GM12878 (cell line): ENCODE data around the gene KIF14. TPM values are rescaled to one million over a fixed set of nuclear protein-coding genes. Genes with fewer than 3 reads are reported as not detected.

Experiments
- E2F4 ChIP-seq: IDR thresholded peaks from 2 replicates; pipeline ENCODE4 v1.6.1; 2012; ENCODE audit warnings: low read depth, low read length, improper control_type of control experiment
- HDGF ChIP-seq: fragments of 450-650 bp; IDR thresholded peaks from 2 replicates; pipeline ENCODE4 v1.6.1; 2016; ENCODE audit warnings: antibody characterized with exemption
- IRF4 ChIP-seq: IDR thresholded peaks from 2 replicates; pipeline ENCODE4 v1.6.1; 2011; ENCODE audit warnings: low read depth, low read length
- PAX5 ChIP-seq: IDR thresholded peaks from 2 replicates; pipeline ENCODE4 v1.6.1; 2011; ENCODE audit warnings: low read depth, low read length, borderline replicate concordance
- ZBTB40 ChIP-seq: fragments of 450-650 bp; IDR thresholded peaks from 2 replicates; pipeline ENCODE4 v1.6.1; 2016; ENCODE audit warnings: mild to moderate bottlenecking, moderate library complexity, borderline replicate concordance
- polyA plus RNA-seq, 11 experiments: library from polyadenylated mRNA; depleted of rRNA in 4 of 11; unstranded in 6 of 11; stranded (reverse) in 5 of 11; fragments of >200 nt; fragmentation: Nextera tagmentation in 4 of 11; fragmentation: Illumina TruSeq in 1 of 11; extraction: Ambion mirVana in 4 of 11; extraction: Trizol in 1 of 11; gene quantifications; 1 replicate in 1 of 11; 2 replicates in 10 of 11; pipeline versions ENCODE4 v1.2.1 to v1.2.3, GENCODE V29; 2011 to 2016; ENCODE audit warnings: inconsistent platforms in 2 of 11, missing spikeins in 2 of 11, low read depth in 1 of 11
- total RNA-seq, 4 experiments: library from RNA; depleted of rRNA in 3 of 4; stranded (reverse); fragments of >200 nt in 3 of 4; fragmentation: Illumina TruSeq in 1 of 4; extraction: Trizol in 1 of 4; gene quantifications; 2 replicates each; pipeline versions ENCODE4 v1.2.1 to v1.2.3, GENCODE V29; 2013 to 2021

Gene KIF14
- total and polyA plus RNA-seq, 10 of the 15 experiments (the other 5 are each of a cell fraction or from before 2014, with no cell fraction given) = 6.8 to 25.5 (median 14.4) TPM

GRCh38 chr1:200658037-200658818, 37.7 kb upstream of the KIF14 start (continued):
- no peak for TF ChIP-seq ZBTB40
- TF ChIP-seq E2F4 = no peak
- TF ChIP-seq PAX5 = no peak
- no peak for TF ChIP-seq HDGF
- no peak for TF ChIP-seq IRF4
